Measurements from ENCODE around the gene CCP110. TPM values are rescaled to one million over a fixed set of nuclear protein-coding genes. Genes with fewer than 3 reads are reported as not detected.

CCP110 gene
- total and polyA plus RNA-seq, 2 experiments from 2014 or later: 6.8 to 9.0 TPM

GRCh38 chr16:19520861-19521331, 2.8 kb upstream of the CCP110 start:
- Histone ChIP-seq H4K20me1 (ENCODE audit: insufficient read depth) (no peaks in the 10 kb centered on the region), H3K79me2 (ENCODE audit: insufficient read depth) (peaks cover 67% of the 10 kb centered on the region), H3K4me1 (ENCODE audit: insufficient read depth) (peaks cover 6% of the 10 kb centered on the region), H3K4me3 (peak overlapping the region; percentile 81), H3K27me3 (replicated peaks; ENCODE audit: insufficient read depth) (no peaks in the 10 kb centered on the region), H3F3A (ENCODE audit: insufficient read depth) (no peaks in the 10 kb centered on the region; the same call in 1 of the 2 replicates), H3K36me3 (ENCODE audit: low read depth) (peaks cover 10% of the 10 kb centered on the region; the same call in 1 of the 2 replicates), H3K4me2 (ENCODE audit: unreplicated experiment) (peak overlapping the region; percentile 87), H3K9me3 (ENCODE audit: low read depth) (no peaks in the 10 kb centered on the region), H3K27ac (peak overlapping the region; percentile 69), H3K9ac (peak overlapping the region; percentile 78), H2AFZ (peak overlapping the region; percentile 87), H3K9me2 (ENCODE audit: insufficient read depth) (no peaks in the 10 kb centered on the region)
- TF ChIP-seq EZH2phosphoT487 (IDR thresholded peaks at IDR 0.05; ENCODE audit: insufficient read depth, low read depth) (no peak), EZH2 (IDR thresholded peaks at IDR 0.05; ENCODE audit: insufficient read depth, poor library complexity, severe bottlenecking) (no peak)
- DNase-seq: peak; percentile 47
- 7 to 10% methylated on average over 8 of the region's 8 CpGs for WGBS, 2 experiments (ENCODE audit: low coverage in 1 of 2, low lambda C conversion rate in 2 of 2, missing lambda C conversion rate in 2 of 2)
- in situ Hi-C loops (cut with MboI): loop anchor here (25.0 kb wide), 1 partner anchor 434 kb away; no protein-coding TSS in a partner anchor

GRCh38 chr16:19521471-19522396, 2.0 kb upstream of the CCP110 start, which contains the start of gene GDE1:
GDE1 (minus strand) TSS chr16:19522098; CDS start chr16:19521964, 134 bp downstream.
- Histone ChIP-seq H3K9me2 (ENCODE audit: insufficient read depth) (no peaks in the 10 kb centered on the region), H3K4me3 (peak within 1 kb of the TSS; percentile 81), H2AFZ (peak within 1 kb of the TSS; percentile 87), H3K27me3 (replicated peaks; ENCODE audit: insufficient read depth) (no peaks in the 10 kb centered on the region), H4K20me1 (ENCODE audit: insufficient read depth) (no peaks in the 10 kb centered on the region), H3K9ac (peak within 1 kb of the TSS; percentile 78), H3K9me3 (ENCODE audit: low read depth) (no peaks in the 10 kb centered on the region), H3K36me3 (ENCODE audit: low read depth) (peaks cover 2% of the 10 kb centered on the region; the same call in 1 of the 2 replicates), H3K79me2 (ENCODE audit: insufficient read depth) (peaks cover 71% of the 10 kb centered on the region), H3K27ac (peak within 1 kb of the TSS; percentile 69), H3F3A (ENCODE audit: insufficient read depth) (no peaks in the 10 kb centered on the region; the same call in 1 of the 2 replicates), H3K4me1 (ENCODE audit: insufficient read depth) (peaks cover 6% of the 10 kb centered on the region), H3K4me2 (ENCODE audit: unreplicated experiment) (peak within 1 kb of the TSS; percentile 87)
- in situ Hi-C loops (cut with MboI): loop anchor here (25.0 kb wide), 1 partner anchor 434 kb away; no protein-coding TSS in a partner anchor
- WGBS, 2 experiments (ENCODE audit: low coverage in 1 of 2, low lambda C conversion rate in 2 of 2, missing lambda C conversion rate in 2 of 2): 1 to 2% methylated on average over 55 to 61 of the region's 62 CpGs
- TF ChIP-seq EZH2 (IDR thresholded peaks at IDR 0.05; ENCODE audit: insufficient read depth, poor library complexity, severe bottlenecking) (no peak), EZH2phosphoT487 (IDR thresholded peaks at IDR 0.05; ENCODE audit: insufficient read depth, low read depth) (no peak)
- DNase-seq: peak; percentile 97

DNA sequence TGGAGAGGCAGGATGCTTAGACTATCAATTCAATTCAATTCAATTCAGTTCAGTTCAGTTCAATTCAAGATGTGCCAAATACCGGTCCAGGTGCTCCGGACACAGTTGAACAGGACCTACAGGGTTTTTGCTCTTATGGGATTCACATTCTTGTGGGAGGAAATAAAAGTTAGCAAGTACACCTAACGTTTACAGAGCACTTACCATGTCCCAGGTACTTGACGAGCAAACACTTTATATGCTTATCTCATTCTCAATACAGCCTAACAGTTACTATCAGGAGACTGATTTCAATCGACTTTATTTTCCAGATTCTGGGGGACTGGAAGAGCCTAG, 1.4 kb upstream of the CCP110 start:
- no peak for TF ChIP-seq EZH2phosphoT487 (IDR thresholded peaks at IDR 0.05; ENCODE audit: insufficient read depth, low read depth)
- no peak for TF ChIP-seq EZH2 (IDR thresholded peaks at IDR 0.05; ENCODE audit: insufficient read depth, poor library complexity, severe bottlenecking)
- peak overlapping the region; percentile 87 for H2AFZ ChIP-seq
- H3K36me3 ChIP-seq (ENCODE audit: low read depth): no peaks in the 10 kb centered on the region
- peak overlapping the region; percentile 78 for H3K9ac ChIP-seq
- in situ Hi-C loops (cut with MboI): loop anchor here (25.0 kb wide), 1 partner anchor 435 kb away; no protein-coding TSS in a partner anchor
- peak overlapping the region; percentile 81 for H3K4me3 ChIP-seq
- no peaks in the 10 kb centered on the region for H3K9me2 ChIP-seq (ENCODE audit: insufficient read depth)
- H3K27ac ChIP-seq: peak overlapping the region; percentile 69; the same call in 1 of the 2 replicates
- H3K4me2 ChIP-seq (ENCODE audit: unreplicated experiment): peak overlapping the region; percentile 87
- H3K27me3 ChIP-seq (replicated peaks; ENCODE audit: insufficient read depth): no peaks in the 10 kb centered on the region
- 27 to 28% methylated on average over 5 of the region's 5 CpGs for WGBS, 2 experiments (ENCODE audit: low coverage in 1 of 2, low lambda C conversion rate in 2 of 2, missing lambda C conversion rate in 2 of 2)
- no peaks in the 10 kb centered on the region for H3K9me3 ChIP-seq (ENCODE audit: low read depth)
- no peaks in the 10 kb centered on the region; the same call in 1 of the 2 replicates for H3F3A ChIP-seq (ENCODE audit: insufficient read depth)
- peaks cover 3% of the 10 kb centered on the region for H3K4me1 ChIP-seq (ENCODE audit: insufficient read depth)
- no peaks in the 10 kb centered on the region for H4K20me1 ChIP-seq (ENCODE audit: insufficient read depth)
- DNase-seq: no peak
- peaks cover 72% of the 10 kb centered on the region for H3K79me2 ChIP-seq (ENCODE audit: insufficient read depth)

GRCh38 chr16:19522760-19523159, 982 bp upstream of the CCP110 start:
- no peaks in the 10 kb centered on the region; the same call in 1 of the 2 replicates for H3F3A ChIP-seq (ENCODE audit: insufficient read depth)
- in situ Hi-C loops (cut with MboI): loop anchor here (25.0 kb wide), 1 partner anchor 435 kb away; no protein-coding TSS in a partner anchor
- H2AFZ ChIP-seq: peak overlapping the region; percentile 87
- no peak for TF ChIP-seq EZH2 (IDR thresholded peaks at IDR 0.05; ENCODE audit: insufficient read depth, poor library complexity, severe bottlenecking)
- no peak for TF ChIP-seq EZH2phosphoT487 (IDR thresholded peaks at IDR 0.05; ENCODE audit: insufficient read depth, low read depth)
- peaks cover 75% of the 10 kb centered on the region for H3K79me2 ChIP-seq (ENCODE audit: insufficient read depth)
- no peak overlapping the region for H3K9ac ChIP-seq
- no peaks in the 10 kb centered on the region for H4K20me1 ChIP-seq (ENCODE audit: insufficient read depth)
- no peaks in the 10 kb centered on the region for H3K36me3 ChIP-seq (ENCODE audit: low read depth)
- no peaks in the 10 kb centered on the region for H3K9me2 ChIP-seq (ENCODE audit: insufficient read depth)
- no peak for DNase-seq
- H3K4me2 ChIP-seq (ENCODE audit: unreplicated experiment): no peak overlapping the region
- no peaks in the 10 kb centered on the region for H3K27me3 ChIP-seq (replicated peaks; ENCODE audit: insufficient read depth)
- no peaks in the 10 kb centered on the region for H3K9me3 ChIP-seq (ENCODE audit: low read depth)
- H3K4me1 ChIP-seq (ENCODE audit: insufficient read depth): no peaks in the 10 kb centered on the region; the same call in 1 of the 2 replicates
- no peak overlapping the region for H3K27ac ChIP-seq
- 93 to 98% methylated on average over 2 of the region's 2 CpGs for WGBS, 2 experiments (ENCODE audit: low coverage in 1 of 2, low lambda C conversion rate in 2 of 2, missing lambda C conversion rate in 2 of 2)
- H3K4me3 ChIP-seq: no peak overlapping the region
